BJ (cell line): Measurements from ENCODE around the gene CTCF. TPM values are rescaled to one million over a fixed set of nuclear protein-coding genes. Genes with fewer than 3 reads are reported as not detected.

ENCODE experiments used
- CTCF ChIA-PET: fragments of 350-600 bp; formaldehyde crosslinking; extraction: SDS; loops from one replicate; lab custom pipeline; 2021; ENCODE audit warnings: antibody characterized with exemption, inconsistent platforms; lab: Yijun Ruan, JAX
- POLR2A ChIA-PET: fragments of 300-600 bp; sonication (Branson Sonifier 250); formaldehyde crosslinking; extraction: SDS; loops from one replicate; lab custom pipeline; 2021; ENCODE audit warnings: antibody characterized with exemption; lab: Charles Lee
- DNase-seq: peaks from one replicate; pipeline ENCODE4 v3.0.0-alpha.2; 2011; ENCODE audit warnings: low read depth
- H3K27me3 ChIP-seq: 2 replicates; pipeline ENCODE4 v1.6.0; 2011; ENCODE audit warnings: low read length; ENCODE audit not compliant: control insufficient read depth, insufficient read depth
- H3K36me3 ChIP-seq: 2 replicates; pipeline ENCODE4 v1.5.1; 2011; ENCODE audit warnings: low read length; ENCODE audit not compliant: control insufficient read depth, insufficient read depth
- H3K4me3 ChIP-seq: 2 replicates; pipeline ENCODE4 v1.5.1; 2011; ENCODE audit warnings: low read depth, mild to moderate bottlenecking, control low read depth, low read length
- polyA plus RNA-seq: library from polyadenylated mRNA; depleted of rRNA; stranded (reverse); fragments of >200 nt; gene quantifications from 2 replicates; pipeline ENCODE4 v1.2.3, GENCODE V29; 2011
- TF ChIP-seq, protein P1 (sequence below): IDR thresholded peaks from 2 replicates; pipeline ENCODE4 v1.5.1; 2011; ENCODE audit warnings: low read depth, mild to moderate bottlenecking, control low read depth, inconsistent platforms, low read length, moderate library complexity; ENCODE audit not compliant: insufficient read depth

The CTCF gene
- polyA plus RNA-seq, 1 experiment, result 20.9 TPM

DNA sequence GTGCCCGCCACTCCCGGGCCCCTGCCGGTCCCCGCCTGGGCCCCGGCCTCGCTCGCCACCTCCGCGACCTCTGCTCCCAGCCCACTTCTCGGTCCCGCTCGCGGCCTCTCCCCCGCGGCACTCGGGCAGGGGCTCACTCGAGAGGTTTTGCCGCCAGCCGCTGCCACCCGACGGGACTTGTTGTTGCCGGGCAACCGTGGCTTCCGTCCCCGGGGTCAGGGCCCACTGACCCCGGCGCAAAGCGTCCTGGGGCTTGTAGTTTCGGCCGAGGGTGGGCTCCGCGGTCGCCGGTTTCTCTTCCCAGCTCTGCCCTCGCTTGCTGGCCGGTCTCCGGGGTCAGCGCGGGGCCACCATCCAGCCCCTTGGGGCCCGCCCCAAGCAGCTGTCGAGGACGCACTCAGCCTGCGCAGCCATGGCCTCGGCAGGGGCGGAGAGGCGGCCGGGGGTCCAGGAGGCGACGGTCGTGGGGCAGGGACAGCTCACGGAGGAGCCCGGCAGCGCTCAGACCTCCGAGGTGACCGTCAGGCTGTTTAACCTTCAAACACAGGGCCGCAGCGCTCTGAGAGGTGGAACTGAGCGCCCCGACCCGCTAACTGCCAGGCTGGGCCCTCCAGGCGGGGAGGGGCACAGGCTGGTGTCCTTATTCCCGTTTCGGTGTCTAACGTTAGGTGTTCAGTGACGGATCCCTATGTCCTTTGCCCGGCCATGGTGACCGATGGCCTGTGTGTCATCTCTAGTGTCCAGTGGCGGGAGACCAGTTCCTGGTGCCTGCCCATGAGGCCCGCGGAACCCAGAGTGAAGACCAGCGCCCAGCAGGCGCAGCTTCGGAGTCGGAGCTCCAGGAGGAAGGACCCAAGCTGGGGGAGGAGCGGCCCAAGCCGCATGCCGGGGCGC, 104.5 kb downstream of the CTCF start, which contains the start of the genes C16orf86 and ENKD1:
Gene C16orf86, plus strand, starts transcription at position 256 of the 894 bp plus-strand sequence. Its CDS starts 157 bp downstream, at position 413.
Gene ENKD1, minus strand, starts transcription at position 192 of the 894 bp plus-strand sequence. CDS start 308 bp downstream, outside the sequence.
- ChIA-PET POLR2A (interaction anchor here (0.8 to 1.3 kb wide), 2 partner anchors 145 to 210 kb away, joined by 3 to 6 read pairs; no protein-coding TSS in a partner anchor), CTCF (interaction anchor here (0.7 to 12.1 kb wide), 40 partner anchors 10 to 262 kb away, joined by 3 to 208 read pairs (median 5); partner anchors contain the start of genes ATP6V0D1, CARMIL2, CTCF and NRN1L)
- TF ChIP-seq, protein P1, sequence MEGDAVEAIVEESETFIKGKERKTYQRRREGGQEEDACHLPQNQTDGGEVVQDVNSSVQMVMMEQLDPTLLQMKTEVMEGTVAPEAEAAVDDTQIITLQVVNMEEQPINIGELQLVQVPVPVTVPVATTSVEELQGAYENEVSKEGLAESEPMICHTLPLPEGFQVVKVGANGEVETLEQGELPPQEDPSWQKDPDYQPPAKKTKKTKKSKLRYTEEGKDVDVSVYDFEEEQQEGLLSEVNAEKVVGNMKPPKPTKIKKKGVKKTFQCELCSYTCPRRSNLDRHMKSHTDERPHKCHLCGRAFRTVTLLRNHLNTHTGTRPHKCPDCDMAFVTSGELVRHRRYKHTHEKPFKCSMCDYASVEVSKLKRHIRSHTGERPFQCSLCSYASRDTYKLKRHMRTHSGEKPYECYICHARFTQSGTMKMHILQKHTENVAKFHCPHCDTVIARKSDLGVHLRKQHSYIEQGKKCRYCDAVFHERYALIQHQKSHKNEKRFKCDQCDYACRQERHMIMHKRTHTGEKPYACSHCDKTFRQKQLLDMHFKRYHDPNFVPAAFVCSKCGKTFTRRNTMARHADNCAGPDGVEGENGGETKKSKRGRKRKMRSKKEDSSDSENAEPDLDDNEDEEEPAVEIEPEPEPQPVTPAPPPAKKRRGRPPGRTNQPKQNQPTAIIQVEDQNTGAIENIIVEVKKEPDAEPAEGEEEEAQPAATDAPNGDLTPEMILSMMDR, result no peak
- Histone ChIP-seq H3K4me3 (peak within 1 kb of the TSS; percentile 66), H3K36me3 (peaks cover 8% of the 10 kb centered on the region), H3K27me3 (no peaks in the 10 kb centered on the region)
- no peak for DNase-seq

DNA sequence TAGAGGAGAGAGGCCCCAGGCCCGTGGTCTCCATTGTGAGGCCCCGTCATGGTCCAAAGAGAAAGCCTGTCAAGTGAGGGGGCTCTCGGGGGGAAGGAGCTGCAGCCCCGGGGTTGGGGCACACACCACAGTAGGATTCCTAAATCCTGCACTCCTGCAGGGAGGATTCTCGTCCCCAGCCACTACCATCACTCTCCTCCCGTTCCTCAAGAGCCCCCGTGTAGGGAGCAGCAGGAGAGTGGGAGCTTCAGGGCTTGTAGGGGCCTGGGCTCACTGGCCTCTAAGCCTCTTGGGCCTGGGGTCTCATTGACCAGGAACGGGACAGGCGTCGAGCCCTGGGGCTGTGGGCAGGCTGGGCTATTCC, 105.1 kb downstream of the CTCF start:
- DNase-seq, result no peak
- CTCF ChIA-PET, result interaction anchor here (0.7 to 12.1 kb wide), 38 partner anchors 9 to 262 kb away, joined by 3 to 208 read pairs (median 5); partner anchors contain the start of genes ATP6V0D1, CARMIL2, CTCF and NRN1L
- POLR2A ChIA-PET, result interaction anchor here (1.3 kb wide), 1 partner anchor 146 kb away, joined by 6 read pairs; no protein-coding TSS in a partner anchor
- Histone ChIP-seq H3K4me3 (0 out of 2 replicates have a peak overlapping the region, but pooled peaks have one; percentile 66), H3K27me3 (no peaks in the 10 kb centered on the region), H3K36me3 (peaks cover 8% of the 10 kb centered on the region)
- TF ChIP-seq, protein P1, result no peak

GRCh38 chr16:67667817-67668494, 105.6 kb downstream of the CTCF start:
- Histone ChIP-seq H3K4me3 (no peak overlapping the region), H3K36me3 (peaks cover 6% of the 10 kb centered on the region), H3K27me3 (no peaks in the 10 kb centered on the region)
- ChIA-PET POLR2A (interaction anchor here (1.3 kb wide), 1 partner anchor 147 kb away, joined by 6 read pairs; no protein-coding TSS in a partner anchor), CTCF (interaction anchor here (0.7 to 12.1 kb wide), 42 partner anchors 9 to 261 kb away, joined by 3 to 208 read pairs (median 5); partner anchors contain the start of genes ATP6V0D1, CARMIL2, CTCF and NRN1L)
- TF ChIP-seq, protein P1, result peak; percentile 96
- DNase-seq, result peak; percentile 59

GRCh38 chr16:67668495-67669157, 106.3 kb downstream of the CTCF start:
- POLR2A ChIA-PET, result no interaction called here
- TF ChIP-seq, protein P1, result peak; percentile 34
- Histone ChIP-seq H3K27me3 (no peaks in the 10 kb centered on the region), H3K36me3 (no peaks in the 10 kb centered on the region; the same call in none of the 2 replicates), H3K4me3 (no peak overlapping the region)
- CTCF ChIA-PET, result interaction anchor here (0.7 to 12.1 kb wide), 29 partner anchors 8 to 260 kb away, joined by 3 to 208 read pairs (median 6); partner anchors contain the start of genes ATP6V0D1, CTCF, GFOD2 and RANBP10
- no peak for DNase-seq
